GM23338 (cell line): Measurements from ENCODE around the gene TMTC2. TPM values are rescaled to one million over a fixed set of nuclear protein-coding genes. Genes with fewer than 3 reads are reported as not detected.

Experiments used
- ATAC-seq: fragments of 200-7000 bp; cut with Tn5 transposase; 3 replicates; pipeline ENCODE4 v1.9.1; 2020
- DNase-seq: peaks from one replicate; pipeline ENCODE4 v3.0.0-alpha.2; 2015; ENCODE audit warnings: low spot score
- H2AFZ ChIP-seq: fragments of 200-600 bp; sonication (generic); 2 replicates; pipeline ENCODE4 v1.8.0; 2016; ENCODE audit warnings: antibody characterized with exemption, mild to moderate bottlenecking, moderate library complexity
- H3F3A ChIP-seq: fragments of 200-600 bp; sonication (generic); replicated peaks from 2 replicates; pipeline ENCODE4 v1.8.0; 2017; ENCODE audit warnings: antibody characterized with exemption, mixed run types, low read depth
- H3K27ac ChIP-seq: fragments of 200-600 bp; sonication (generic); 2 replicates; pipeline ENCODE4 v1.6.1; 2016; ENCODE audit warnings: low read depth
- H3K27me3 ChIP-seq: fragments of 200-600 bp; sonication (generic); 2 replicates; pipeline ENCODE4 v1.8.0; 2016; ENCODE audit warnings: mild to moderate bottlenecking, mixed run types, moderate library complexity; ENCODE audit not compliant: insufficient read depth
- H3K36me3 ChIP-seq: fragments of 200-600 bp; sonication (generic); 2 replicates; pipeline ENCODE4 v1.8.0; 2016; ENCODE audit warnings: mild to moderate bottlenecking; ENCODE audit not compliant: insufficient read depth
- H3K4me1 ChIP-seq: fragments of 200-600 bp; sonication (generic); 2 replicates; pipeline ENCODE4 v1.8.0; 2016; ENCODE audit warnings: mild to moderate bottlenecking, moderate library complexity; ENCODE audit not compliant: insufficient read depth
- H3K4me2 ChIP-seq: fragments of 200-600 bp; sonication (generic); 2 replicates; pipeline ENCODE4 v1.7.1; 2017; ENCODE audit warnings: mixed run types
- H3K4me3 ChIP-seq: fragments of 200-600 bp; sonication (generic); 2 replicates; pipeline ENCODE4 v1.6.1; 2016; ENCODE audit warnings: mixed run types
- H3K79me2 ChIP-seq: fragments of 200-600 bp; sonication (generic); replicated peaks from 2 replicates; pipeline ENCODE4 v1.8.0; 2017; ENCODE audit warnings: mild to moderate bottlenecking; ENCODE audit not compliant: insufficient read depth
- H3K9me2 ChIP-seq: fragments of 200-600 bp; sonication (generic); 2 replicates; pipeline ENCODE4 v1.8.0; 2017; ENCODE audit not compliant: insufficient read depth
- H4K20me1 ChIP-seq: fragments of 200-600 bp; sonication (generic); replicated peaks from 2 replicates; pipeline ENCODE4 v1.8.0; 2017; ENCODE audit warnings: mild to moderate bottlenecking; ENCODE audit not compliant: insufficient read depth
- H3K27ac Mint-ChIP-seq: 2 replicates; pipeline ENCODE4 v1.8.0; 2020; ENCODE audit warnings: inconsistent platforms, mild to moderate bottlenecking, moderate library complexity, mixed read lengths
- H3K27me3 Mint-ChIP-seq: 3 replicates; pipeline ENCODE4 v1.8.0; 2022; ENCODE audit warnings: low read depth, mild to moderate bottlenecking, moderate library complexity, mixed read lengths, inconsistent platforms; ENCODE audit not compliant: insufficient read depth, poor library complexity
- H3K36me3 Mint-ChIP-seq: 3 replicates; pipeline ENCODE4 v1.8.0; 2021; ENCODE audit warnings: low read depth, mild to moderate bottlenecking, inconsistent platforms, moderate library complexity, mixed read lengths
- H3K4me1 Mint-ChIP-seq: 3 replicates; pipeline ENCODE4 v1.8.0; 2020; ENCODE audit warnings: mild to moderate bottlenecking, inconsistent platforms, mixed read lengths
- H3K4me3 Mint-ChIP-seq: 3 replicates; pipeline ENCODE4 v1.8.0; 2021; ENCODE audit warnings: moderate library complexity, mild to moderate bottlenecking, inconsistent platforms, mixed read lengths
- H3K9me3 Mint-ChIP-seq: 3 replicates; pipeline ENCODE4 v1.8.0; 2020; ENCODE audit warnings: moderate library complexity, mild to moderate bottlenecking, inconsistent platforms, mixed read lengths
- CTCF ChIP-seq, 2 experiments: fragments of 200-600 bp in 1 of 2; sonication (generic) in 1 of 2; conservative IDR thresholded peaks; 2 replicates each; pipeline versions ENCODE4 v1.5.1 to v1.6.1; 2016 to 2017; ENCODE audit warnings: antibody characterized with exemption in 2 of 2, low read depth in 2 of 2, mild to moderate bottlenecking in 2 of 2, moderate library complexity in 1 of 2
- EZH2 ChIP-seq: fragments of 200-600 bp; sonication (generic); IDR thresholded peaks from one replicate; pipeline ENCODE4 v1.8.0; 2017; ENCODE audit warnings: antibody characterized with exemption, mild to moderate bottlenecking, low read depth; ENCODE audit not compliant: unreplicated experiment
- EZH2phosphoT487 ChIP-seq: fragments of 200-600 bp; sonication (generic); IDR thresholded peaks from one replicate; pipeline ENCODE4 v1.8.1; 2018; ENCODE audit warnings: antibody characterized with exemption; ENCODE audit not compliant: unreplicated experiment
- JUNB ChIP-seq: IDR thresholded peaks from one replicate; pipeline ENCODE4 v1.6.1; 2016; ENCODE audit warnings: antibody characterized with exemption; ENCODE audit not compliant: unreplicated experiment
- NANOG ChIP-seq: IDR thresholded peaks from 2 replicates; pipeline ENCODE4 v1.6.1; 2016; ENCODE audit warnings: antibody characterized with exemption, borderline replicate concordance
- POLR2AphosphoS5 ChIP-seq: IDR thresholded peaks from 2 replicates; pipeline ENCODE4 v1.6.1; 2016; ENCODE audit warnings: antibody characterized with exemption, low read depth
- STAT1 ChIP-seq: IDR thresholded peaks from one replicate; pipeline ENCODE4 v1.6.1; 2016; ENCODE audit warnings: antibody characterized with exemption; ENCODE audit not compliant: unreplicated experiment
- ZNF331 ChIP-seq: fragments of 250-450 bp; sonication (Bioruptor Pico); IDR thresholded peaks from 2 replicates; pipeline ENCODE4 v1.5.0; 2020; ENCODE audit warnings: low read depth, mild to moderate bottlenecking, moderate library complexity
- ZNF462 ChIP-seq: fragments of 250-450 bp; sonication (Bioruptor Pico); IDR thresholded peaks from 2 replicates; pipeline ENCODE4 v1.5.0; 2020; ENCODE audit warnings: mild to moderate bottlenecking, moderate library complexity
- polyA plus RNA-seq: library from polyadenylated mRNA; unstranded; fragments of >200 nt; fragmentation: Nextera tagmentation; extraction: Ambion mirVana; gene quantifications from 2 replicates; pipeline ENCODE4 v1.2.1, GENCODE V29; 2016
- total RNA-seq: library from RNA; depleted of rRNA; stranded (reverse); fragments of >200 nt; shearing (Covaris generic); gene quantifications from 2 replicates; pipeline ENCODE4 v1.2.3, GENCODE V29; 2014
- TF ChIP-seq, protein P1 (sequence below): IDR thresholded peaks from 2 replicates; pipeline ENCODE4 v1.6.1; 2016; ENCODE audit warnings: antibody characterized with exemption

Gene TMTC2
- total and polyA plus RNA-seq, 2 experiments from 2014 or later = 0.57 to 6.5 TPM

- no peaks in the 10 kb centered on the region for H3K9me2 ChIP-seq
- H4K20me1 ChIP-seq = no peaks in the 10 kb centered on the region
- Mint-ChIP-seq H3K27ac (no peak overlapping the region), H3K4me1 (no peaks in the 10 kb centered on the region), H3K9me3 (no peaks in the 10 kb centered on the region), H3K27me3 (no peaks in the 10 kb centered on the region), H3K36me3 (no peaks in the 10 kb centered on the region), H3K4me3 (no peak overlapping the region)
- H3K79me2 ChIP-seq = no peaks in the 10 kb centered on the region
- H3K27me3 ChIP-seq = no peaks in the 10 kb centered on the region
- no peak overlapping the region for H3K4me3 ChIP-seq
- no peak for DNase-seq
- H3K27ac ChIP-seq = no peak overlapping the region
- H3K4me2 ChIP-seq = no peak overlapping the region
- no peaks in the 10 kb centered on the region for H3F3A ChIP-seq
- H2AFZ ChIP-seq = no peak overlapping the region
- H3K4me1 ChIP-seq = no peaks in the 10 kb centered on the region
- H3K36me3 ChIP-seq = no peaks in the 10 kb centered on the region
- ATAC-seq = no peak
- TF ChIP-seq STAT1 = no peak
Measured at GRCh38 chr12:82948491-82948890, 261.8 kb downstream of the TMTC2 start.

GRCh38 chr12:82950356-82950755, 263.6 kb downstream of the TMTC2 start:
- Histone ChIP-seq H3K4me3 (no peak overlapping the region), H4K20me1 (no peaks in the 10 kb centered on the region), H3K36me3 (no peaks in the 10 kb centered on the region), H3K4me2 (no peak overlapping the region), H3K79me2 (no peaks in the 10 kb centered on the region), H3K27me3 (no peaks in the 10 kb centered on the region), H2AFZ (no peak overlapping the region), H3K9me2 (no peaks in the 10 kb centered on the region), H3K4me1 (no peaks in the 10 kb centered on the region), H3F3A (no peaks in the 10 kb centered on the region), H3K27ac (no peak overlapping the region)
- no peak for DNase-seq
- H3K27me3 Mint-ChIP-seq = no peaks in the 10 kb centered on the region
- no peak overlapping the region for H3K27ac Mint-ChIP-seq
- H3K4me1 Mint-ChIP-seq = 0 out of 3 replicates have a peak, but pooled peaks cover 5% of the 10 kb centered on the region
- no peaks in the 10 kb centered on the region for H3K36me3 Mint-ChIP-seq
- no peak overlapping the region for H3K4me3 Mint-ChIP-seq
- H3K9me3 Mint-ChIP-seq = no peaks in the 10 kb centered on the region
- ATAC-seq = no peak
- TF ChIP-seq ZNF331 (CRISPR knock-in tag) (no peak), EZH2 (no peak), NANOG (no peak), JUNB (no peak), ZNF462 (CRISPR knock-in tag) (no peak), CTCF (conservative IDR thresholded peaks at IDR 0.05; ENCODE audit: low read depth in 2 of 2) (no peak), POLR2AphosphoS5 (no peak), EZH2phosphoT487 (no peak)
- TF ChIP-seq, protein P1, sequence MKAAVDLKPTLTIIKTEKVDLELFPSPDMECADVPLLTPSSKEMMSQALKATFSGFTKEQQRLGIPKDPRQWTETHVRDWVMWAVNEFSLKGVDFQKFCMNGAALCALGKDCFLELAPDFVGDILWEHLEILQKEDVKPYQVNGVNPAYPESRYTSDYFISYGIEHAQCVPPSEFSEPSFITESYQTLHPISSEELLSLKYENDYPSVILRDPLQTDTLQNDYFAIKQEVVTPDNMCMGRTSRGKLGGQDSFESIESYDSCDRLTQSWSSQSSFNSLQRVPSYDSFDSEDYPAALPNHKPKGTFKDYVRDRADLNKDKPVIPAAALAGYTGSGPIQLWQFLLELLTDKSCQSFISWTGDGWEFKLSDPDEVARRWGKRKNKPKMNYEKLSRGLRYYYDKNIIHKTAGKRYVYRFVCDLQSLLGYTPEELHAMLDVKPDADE = no peak
